Fibroblast of skin of back (primary cell): ENCODE results near the gene TLR4.

Source experiments
- DNase-seq: peaks from one replicate; pipeline ENCODE4 v3.0.0-alpha.2; 2013

Gene TLR4

GRCh38 chr9:117746263-117746662 is 42.1 kb downstream of the TLR4 start:
- DNase-seq: no peak

- no peak for DNase-seq
Measured at GRCh38 chr9:117747386-117747970, 43.3 kb downstream of the TLR4 start.

- DNase-seq: no peak
Measured at GRCh38 chr9:117750401-117750800, 46.2 kb downstream of the TLR4 start.

GRCh38 chr9:117752894-117753293 is 48.7 kb downstream of the TLR4 start:
- no peak for DNase-seq

- no peak for DNase-seq
Measured at GRCh38 chr9:117757561-117758190, 53.5 kb downstream of the TLR4 start.

GRCh38 chr9:117763314-117763713 is 59.1 kb downstream of the TLR4 start:
- DNase-seq: peak; percentile 75

GRCh38 chr9:117768750-117769395 is 64.7 kb downstream of the TLR4 start:
- DNase-seq: no peak

GRCh38 chr9:117771136-117771535 is 66.9 kb downstream of the TLR4 start:
- no peak for DNase-seq

GRCh38 chr9:117772960-117773359 is 68.8 kb downstream of the TLR4 start:
- peak; percentile 75 for DNase-seq
